ENCODE results near the gene ATP10D. TPM values are rescaled to one million over a fixed set of nuclear protein-coding genes. Genes with fewer than 3 reads are reported as not detected.
A peak's percentile ranks its signal among the peaks of the same experiment; 100 is the strongest.

ATP10D gene
- total RNA-seq, 4 donors from 2014 or later, result 4.4 to 15.7 (median 10.0) TPM

- TF ChIP-seq POLR2A (IDR thresholded peaks at IDR 0.05) (peak; percentile 50 to 64), CTCF (IDR thresholded peaks at IDR 0.05) (peak in 4 of 6 experiments; percentile 28 to 66 (median 47))
These were observed 21.7 kb upstream of the ATP10D start, which contains the start of gene COMMD8 for GRCh38 chr4:47463235-47463956. TSS of gene COMMD8 (minus strand) at chr4:47463702. CDS start at chr4:47463651, 51 bp downstream.

GRCh38 chr4:47465004-47465403, 20.1 kb upstream of the ATP10D start:
- no peak for DNase-seq
- no peak overlapping the region for H3K27ac ChIP-seq
- TF ChIP-seq CTCF (IDR thresholded peaks at IDR 0.05), result no peak
- TF ChIP-seq POLR2A (IDR thresholded peaks at IDR 0.05), result no peak

More at GRCh38 chr4:47463235-47463956, 21.7 kb upstream of the ATP10D start, which contains the start of gene COMMD8:
- Histone ChIP-seq H3K9me3 (no peaks in the 10 kb centered on the region), H3K27me3 (no peaks in the 10 kb centered on the region), H3K27ac (peak within 1 kb of the TSS; percentile 71 to 93 (median 85)), H3K4me3 (peak within 1 kb of the TSS; percentile 73 to 83 (median 78)), H3K4me1 (peaks cover 0 to 3% (median 0%) of the 10 kb centered on the region in 4 donors), H3K36me3 (no peaks in the 10 kb centered on the region)
- peak; percentile 97 to 99 (median 98) for DNase-seq

GRCh38 chr4:47466056-47466785, 18.9 kb upstream of the ATP10D start:
- Histone ChIP-seq H3K9me3 (no peaks in the 10 kb centered on the region), H3K27me3 (no peaks in the 10 kb centered on the region), H3K36me3 (no peaks in the 10 kb centered on the region), H3K4me3 (no peak overlapping the region), H3K27ac (no peak overlapping the region), H3K4me1 (peaks cover 0 to 3% (median 0%) of the 10 kb centered on the region in 4 donors)
- DNase-seq, result no peak
- TF ChIP-seq CTCF (IDR thresholded peaks at IDR 0.05) (no peak), POLR2A (IDR thresholded peaks at IDR 0.05) (no peak)

More at GRCh38 chr4:47465004-47465403, 20.1 kb upstream of the ATP10D start:
- H3K4me3 ChIP-seq, result no peak overlapping the region
- no peaks in the 10 kb centered on the region for H3K9me3 ChIP-seq
- H3K4me1 ChIP-seq, result peaks cover 0 to 3% (median 0%) of the 10 kb centered on the region in 4 donors
- H3K27me3 ChIP-seq, result no peaks in the 10 kb centered on the region
- H3K36me3 ChIP-seq, result no peaks in the 10 kb centered on the region

GRCh38 chr4:47468706-47469365, 16.2 kb upstream of the ATP10D start:
- no peaks in the 10 kb centered on the region for H3K9me3 ChIP-seq
- no peak for DNase-seq
- H3K27ac ChIP-seq, result no peak overlapping the region
- H3K27me3 ChIP-seq, result no peaks in the 10 kb centered on the region
- H3K4me1 ChIP-seq, result no peaks in the 10 kb centered on the region
- H3K36me3 ChIP-seq, result no peaks in the 10 kb centered on the region
- no peak for TF ChIP-seq POLR2A (IDR thresholded peaks at IDR 0.05)
- no peak for TF ChIP-seq CTCF (IDR thresholded peaks at IDR 0.05)
- H3K4me3 ChIP-seq, result no peak overlapping the region

- Histone ChIP-seq H3K9me3 (no peaks in the 10 kb centered on the region), H3K27me3 (no peaks in the 10 kb centered on the region), H3K4me3 (no peak overlapping the region), H3K36me3 (no peaks in the 10 kb centered on the region), H3K4me1 (no peaks in the 10 kb centered on the region), H3K27ac (no peak overlapping the region)
- no peak for TF ChIP-seq CTCF (IDR thresholded peaks at IDR 0.05)
- TF ChIP-seq POLR2A (IDR thresholded peaks at IDR 0.05), result no peak
- no peak for DNase-seq
These were observed 15.1 kb upstream of the ATP10D start for GRCh38 chr4:47469951-47470350.
